Activated CD4-positive, alpha-beta memory T cell treated with anti-CD3 and anti-CD28 coated beads, Interleukin-2, amount 10 ng/mL, durations not matched to agents 7 days and 5 days (primary cell): ENCODE data around the gene DCX. TPM values are rescaled to one million over a fixed set of nuclear protein-coding genes. Genes with fewer than 3 reads are reported as not detected.

Experiments used
- CTCF ChIA-PET: fragments of 350-600 bp; sonication (Branson Sonifier 250); formaldehyde crosslinking; loops from one replicate; lab custom pipeline; 2021; ENCODE audit warnings: antibody characterized with exemption, inconsistent platforms; lab: Charles Lee
- POLR2A ChIA-PET: fragments of 350-600 bp; sonication (Branson Sonifier 250); formaldehyde crosslinking; loops from one replicate; lab custom pipeline; 2021; ENCODE audit warnings: antibody characterized with exemption; lab: Charles Lee
- DNase-seq: peaks from one replicate; pipeline ENCODE4 v3.0.0-alpha.2; 2020
- H3K27ac Mint-ChIP-seq: one replicate; pipeline ENCODE4 v1.8.0; 2021; ENCODE audit warnings: mild to moderate bottlenecking, mixed read lengths
- H3K27me3 Mint-ChIP-seq: one replicate; pipeline ENCODE4 v1.8.0; 2021; ENCODE audit warnings: mixed read lengths
- H3K36me3 Mint-ChIP-seq: one replicate; pipeline ENCODE4 v1.8.0; 2021; ENCODE audit warnings: low read depth, mixed read lengths
- H3K4me1 Mint-ChIP-seq: one replicate; pipeline ENCODE4 v1.8.0; 2021; ENCODE audit warnings: mixed read lengths
- H3K4me3 Mint-ChIP-seq: one replicate; pipeline ENCODE4 v1.8.0; 2021; ENCODE audit warnings: mild to moderate bottlenecking, mixed read lengths
- H3K9me3 Mint-ChIP-seq: one replicate; pipeline ENCODE4 v1.8.0; 2021; ENCODE audit warnings: mixed read lengths
- total RNA-seq, 2 experiments: library from RNA; stranded (reverse); gene quantifications; one replicate each; pipeline ENCODE4 v1.2.3, GENCODE V29; 2021

DCX gene
- total RNA-seq, 2 experiments from 2014 or later, result not detected

GRCh38 chrX:111395149-111395548 is 16.8 kb downstream of the DCX start:
- Mint-ChIP-seq H3K4me3 (no peak overlapping the region), H3K9me3 (no peaks in the 10 kb centered on the region), H3K36me3 (no peaks in the 10 kb centered on the region), H3K27me3 (peaks cover 2% of the 10 kb centered on the region), H3K27ac (no peak overlapping the region), H3K4me1 (no peaks in the 10 kb centered on the region)
- ChIA-PET POLR2A (no interaction called here), CTCF (no interaction called here)
- DNase-seq, result no peak

- Mint-ChIP-seq H3K4me1 (no peaks in the 10 kb centered on the region), H3K36me3 (no peaks in the 10 kb centered on the region), H3K27me3 (peaks cover 2% of the 10 kb centered on the region), H3K4me3 (no peak overlapping the region), H3K9me3 (no peaks in the 10 kb centered on the region), H3K27ac (no peak overlapping the region)
- POLR2A ChIA-PET, result no interaction called here
- CTCF ChIA-PET, result no interaction called here
- DNase-seq, result no peak
Measured at GRCh38 chrX:111394569-111394968, 17.4 kb downstream of the DCX start.

- H3K4me1 Mint-ChIP-seq, result no peaks in the 10 kb centered on the region
- H3K9me3 Mint-ChIP-seq, result no peaks in the 10 kb centered on the region
- no peaks in the 10 kb centered on the region for H3K36me3 Mint-ChIP-seq
- H3K27ac Mint-ChIP-seq, result no peak overlapping the region
- no peak for DNase-seq
- no peak overlapping the region for H3K4me3 Mint-ChIP-seq
- CTCF ChIA-PET, result no interaction called here
- POLR2A ChIA-PET, result no interaction called here
- peaks cover 2% of the 10 kb centered on the region for H3K27me3 Mint-ChIP-seq
Measured at GRCh38 chrX:111387470-111388070, 24.4 kb downstream of the DCX start.

GRCh38 chrX:111386615-111387233 is 25.3 kb downstream of the DCX start:
- CTCF ChIA-PET, result no interaction called here
- Mint-ChIP-seq H3K4me3 (no peak overlapping the region), H3K36me3 (no peaks in the 10 kb centered on the region), H3K27me3 (peaks cover 2% of the 10 kb centered on the region), H3K9me3 (no peaks in the 10 kb centered on the region), H3K4me1 (no peaks in the 10 kb centered on the region), H3K27ac (no peak overlapping the region)
- POLR2A ChIA-PET, result no interaction called here
- DNase-seq, result no peak

GRCh38 chrX:111386077-111386476 is 25.9 kb downstream of the DCX start:
- H3K4me3 Mint-ChIP-seq, result no peak overlapping the region
- ChIA-PET POLR2A (no interaction called here), CTCF (no interaction called here)

GRCh38 chrX:111382277-111382676 is 29.7 kb downstream of the DCX start:
- Mint-ChIP-seq H3K4me1 (no peaks in the 10 kb centered on the region), H3K36me3 (no peaks in the 10 kb centered on the region), H3K9me3 (no peaks in the 10 kb centered on the region), H3K27ac (no peak overlapping the region), H3K27me3 (no peaks in the 10 kb centered on the region), H3K4me3 (no peak overlapping the region)
- DNase-seq, result no peak
- CTCF ChIA-PET, result no interaction called here
- POLR2A ChIA-PET, result no interaction called here

More at GRCh38 chrX:111386077-111386476, 25.9 kb downstream of the DCX start:
- H3K9me3 Mint-ChIP-seq, result no peaks in the 10 kb centered on the region
- H3K4me1 Mint-ChIP-seq, result no peaks in the 10 kb centered on the region
- no peak overlapping the region for H3K27ac Mint-ChIP-seq
- DNase-seq, result no peak
- no peaks in the 10 kb centered on the region for H3K36me3 Mint-ChIP-seq
- H3K27me3 Mint-ChIP-seq, result peaks cover 2% of the 10 kb centered on the region

GRCh38 chrX:111376897-111377578 is 35.0 kb downstream of the DCX start:
- H3K27ac Mint-ChIP-seq, result no peak overlapping the region
- no peaks in the 10 kb centered on the region for H3K36me3 Mint-ChIP-seq
- H3K4me3 Mint-ChIP-seq, result no peak overlapping the region
- CTCF ChIA-PET, result no interaction called here
- no peaks in the 10 kb centered on the region for H3K27me3 Mint-ChIP-seq
- DNase-seq, result no peak
- no peaks in the 10 kb centered on the region for H3K9me3 Mint-ChIP-seq
- no peaks in the 10 kb centered on the region for H3K4me1 Mint-ChIP-seq
- POLR2A ChIA-PET, result no interaction called here

- no peaks in the 10 kb centered on the region for H3K36me3 Mint-ChIP-seq
- no peaks in the 10 kb centered on the region for H3K9me3 Mint-ChIP-seq
- POLR2A ChIA-PET, result no interaction called here
- no peak overlapping the region for H3K4me3 Mint-ChIP-seq
- DNase-seq, result no peak
- H3K27me3 Mint-ChIP-seq, result no peaks in the 10 kb centered on the region
- no peak overlapping the region for H3K27ac Mint-ChIP-seq
- no peaks in the 10 kb centered on the region for H3K4me1 Mint-ChIP-seq
- CTCF ChIA-PET, result no interaction called here
Measured at GRCh38 chrX:111376486-111376885, 35.5 kb downstream of the DCX start.

- no peak for DNase-seq
- POLR2A ChIA-PET, result no interaction called here
- no peak overlapping the region for H3K27ac Mint-ChIP-seq
- no peaks in the 10 kb centered on the region for H3K36me3 Mint-ChIP-seq
- no peaks in the 10 kb centered on the region for H3K27me3 Mint-ChIP-seq
- no peaks in the 10 kb centered on the region for H3K9me3 Mint-ChIP-seq
- H3K4me1 Mint-ChIP-seq, result no peaks in the 10 kb centered on the region
- CTCF ChIA-PET, result no interaction called here
- H3K4me3 Mint-ChIP-seq, result no peak overlapping the region
Measured at GRCh38 chrX:111375747-111376146, 36.2 kb downstream of the DCX start.

GRCh38 chrX:111372086-111372485 is 39.9 kb downstream of the DCX start:
- Mint-ChIP-seq H3K27ac (no peak overlapping the region), H3K9me3 (no peaks in the 10 kb centered on the region), H3K36me3 (no peaks in the 10 kb centered on the region), H3K27me3 (no peaks in the 10 kb centered on the region), H3K4me3 (no peak overlapping the region), H3K4me1 (no peaks in the 10 kb centered on the region)
- CTCF ChIA-PET, result no interaction called here
- POLR2A ChIA-PET, result no interaction called here
- DNase-seq, result no peak

GRCh38 chrX:111365770-111366325 is 46.1 kb downstream of the DCX start:
- H3K27me3 Mint-ChIP-seq, result no peaks in the 10 kb centered on the region
- H3K4me3 Mint-ChIP-seq, result no peak overlapping the region
- no peaks in the 10 kb centered on the region for H3K36me3 Mint-ChIP-seq
- POLR2A ChIA-PET, result no interaction called here
- H3K27ac Mint-ChIP-seq, result no peak overlapping the region
- CTCF ChIA-PET, result no interaction called here
- no peaks in the 10 kb centered on the region for H3K9me3 Mint-ChIP-seq
- DNase-seq, result no peak
- H3K4me1 Mint-ChIP-seq, result no peaks in the 10 kb centered on the region

- CTCF ChIA-PET, result no interaction called here
- Mint-ChIP-seq H3K27ac (no peak overlapping the region), H3K27me3 (no peaks in the 10 kb centered on the region), H3K4me3 (no peak overlapping the region), H3K9me3 (no peaks in the 10 kb centered on the region), H3K4me1 (no peaks in the 10 kb centered on the region), H3K36me3 (no peaks in the 10 kb centered on the region)
- POLR2A ChIA-PET, result no interaction called here
- no peak for DNase-seq
Measured at GRCh38 chrX:111363741-111364140, 48.3 kb downstream of the DCX start.

- Mint-ChIP-seq H3K9me3 (no peaks in the 10 kb centered on the region), H3K27me3 (no peaks in the 10 kb centered on the region), H3K4me3 (no peak overlapping the region), H3K27ac (no peak overlapping the region), H3K4me1 (no peaks in the 10 kb centered on the region), H3K36me3 (no peaks in the 10 kb centered on the region)
- ChIA-PET POLR2A (no interaction called here), CTCF (no interaction called here)
- no peak for DNase-seq
Measured at GRCh38 chrX:111361751-111362150, 50.2 kb downstream of the DCX start.
